K562 (cell line): Measurements from ENCODE around the gene SAPCD1. TPM values are rescaled to one million over a fixed set of nuclear protein-coding genes. Genes with fewer than 3 reads are reported as not detected.
A peak's percentile ranks its signal among the peaks of the same experiment; 100 is the strongest.

Source experiments
- FOXA3 ChIP-seq, 2 experiments: fragments of 450-650 bp in 1 of 2; sonication (generic) in 1 of 2; formaldehyde crosslinking; IDR thresholded peaks in 1 of 2; conservative IDR thresholded peaks in 1 of 2; 2 replicates each; pipeline versions ENCODE4 v1.4.0 to v1.8.0; 2020 to 2022; ENCODE audit warnings: mild to moderate bottlenecking in 2 of 2, missing genetic modification reagents in 1 of 2
- MYNN ChIP-seq, 2 experiments: sonication (generic); formaldehyde crosslinking in 1 of 2; IDR thresholded peaks; 2 replicates each; pipeline versions ENCODE4 v1.5.0 to v1.6.1; 2016 to 2020; ENCODE audit warnings: antibody characterized with exemption in 1 of 2, missing genetic modification reagents in 1 of 2
- SNRNP70 ChIP-seq: fragments of 200-400 bp; formaldehyde crosslinking; optimal IDR thresholded peaks from 2 replicates; pipeline ENCODE3; 2017; ENCODE audit warnings: low read depth, low read length
- TAF7 ChIP-seq: fragments of 450-650 bp; IDR thresholded peaks from 2 replicates; pipeline ENCODE4 v1.6.1; 2016; ENCODE audit warnings: missing genetic modification characterization, missing compliant biosample characterization
- ZNF3 ChIP-seq: fragments of 250-450 bp; sonication (Bioruptor Pico); IDR thresholded peaks from 2 replicates; pipeline ENCODE4 v1.5.0; 2021; ENCODE audit warnings: mild to moderate bottlenecking, moderate library complexity
- polyA plus RNA-seq, 8 experiments: library from polyadenylated mRNA; depleted of rRNA in 4 of 8; stranded (reverse) in 5 of 8; unstranded in 3 of 8; fragments of >200 nt; fragmentation: Nextera tagmentation in 2 of 8; fragmentation: Illumina TruSeq in 1 of 8; extraction: Ambion mirVana in 2 of 8; extraction: Trizol in 1 of 8; gene quantifications; 2 replicates each; pipeline versions ENCODE4 v1.2.1 to v1.2.3, GENCODE V29; 2011 to 2014; ENCODE audit warnings: inconsistent platforms in 1 of 8, missing spikeins in 1 of 8
- total RNA-seq, 7 experiments: library from RNA; depleted of rRNA in 6 of 7; stranded (reverse); fragments of >200 nt in 6 of 7; fragmentation: Illumina TruSeq in 2 of 7; extraction: Trizol in 2 of 7; gene quantifications; 2 replicates each; pipeline versions ENCODE4 v1.2.1 to v1.2.3, GENCODE V29; 2011 to 2021; ENCODE audit warnings: low replicate concordance in 1 of 7
- TF ChIP-seq, protein P1 (sequence below), 3 experiments: fragments of 200-800 bp in 1 of 3; fragments of 250-450 bp in 1 of 3; fragments of 450-650 bp in 1 of 3; sonication (Bioruptor Pico) in 1 of 3; sonication (Bioruptor generic) in 1 of 3; formaldehyde crosslinking in 1 of 3; IDR thresholded peaks; 2 replicates each; pipeline versions ENCODE4 v1.6.1 to v1.8.0; 2016 to 2022; ENCODE audit warnings: mild to moderate bottlenecking in 2 of 3, missing genetic modification characterization in 2 of 3, missing compliant biosample characterization in 1 of 3, moderate library complexity in 1 of 3
- TF ChIP-seq, protein P2 (sequence below): fragments of 250-450 bp; sonication (Bioruptor Pico); IDR thresholded peaks from 2 replicates; pipeline ENCODE4 v1.5.0; 2021; ENCODE audit warnings: mild to moderate bottlenecking, moderate library complexity
- TF ChIP-seq, protein P3 (sequence below), 3 experiments: fragments of 200-800 bp in 1 of 3; sonication (Bioruptor generic) in 1 of 3; sonication (generic) in 1 of 3; formaldehyde crosslinking in 1 of 3; IDR thresholded peaks; 2 replicates each; pipeline versions ENCODE4 v1.6.1 to v1.8.0; 2016 to 2022; ENCODE audit warnings: mild to moderate bottlenecking in 2 of 3, missing compliant biosample characterization in 2 of 3, missing genetic modification characterization in 2 of 3, missing genetic modification reagents in 1 of 3
- TF ChIP-seq, protein P4 (sequence below): fragments of 250-450 bp; sonication (Bioruptor Pico); IDR thresholded peaks from 2 replicates; pipeline ENCODE4 v1.5.0; 2021; ENCODE audit warnings: mild to moderate bottlenecking, borderline replicate concordance
- TF ChIP-seq, protein P5 (sequence below): fragments of 450-650 bp; formaldehyde crosslinking; IDR thresholded peaks from 2 replicates; pipeline ENCODE4 v1.4.0; 2022; ENCODE audit warnings: missing genetic modification characterization
- TF ChIP-seq, protein P6 (sequence below): fragments of 450-650 bp; IDR thresholded peaks from 2 replicates; pipeline ENCODE4 v1.7.0; 2016; ENCODE audit warnings: borderline replicate concordance

Gene SAPCD1
- total and polyA plus RNA-seq, 9 of the 15 experiments (the other 6 are each of a cell fraction or from before 2014, with no cell fraction given), result 2.6 to 30.2 (median 7.4) TPM

DNA sequence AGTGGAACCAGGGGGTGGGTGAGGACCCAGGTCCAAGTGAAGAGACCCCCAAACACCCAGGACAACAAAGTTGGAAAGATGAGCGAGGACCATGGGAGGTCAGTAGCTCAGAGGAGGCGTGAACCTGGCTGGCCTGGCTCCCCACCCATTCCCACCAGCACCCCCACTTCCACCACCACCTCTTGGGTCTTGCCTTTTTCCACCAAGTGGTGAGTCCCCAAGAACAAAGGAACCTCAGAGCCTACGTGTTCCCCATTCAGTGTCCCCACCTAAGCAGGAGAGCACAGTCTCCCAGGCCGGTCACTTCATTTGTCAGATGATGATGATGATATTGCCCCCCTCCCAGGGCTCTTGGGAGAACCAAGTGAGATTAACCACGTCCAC lies 15.2 kb downstream of the SAPCD1 start (continued):
- TF ChIP-seq, protein P1, sequence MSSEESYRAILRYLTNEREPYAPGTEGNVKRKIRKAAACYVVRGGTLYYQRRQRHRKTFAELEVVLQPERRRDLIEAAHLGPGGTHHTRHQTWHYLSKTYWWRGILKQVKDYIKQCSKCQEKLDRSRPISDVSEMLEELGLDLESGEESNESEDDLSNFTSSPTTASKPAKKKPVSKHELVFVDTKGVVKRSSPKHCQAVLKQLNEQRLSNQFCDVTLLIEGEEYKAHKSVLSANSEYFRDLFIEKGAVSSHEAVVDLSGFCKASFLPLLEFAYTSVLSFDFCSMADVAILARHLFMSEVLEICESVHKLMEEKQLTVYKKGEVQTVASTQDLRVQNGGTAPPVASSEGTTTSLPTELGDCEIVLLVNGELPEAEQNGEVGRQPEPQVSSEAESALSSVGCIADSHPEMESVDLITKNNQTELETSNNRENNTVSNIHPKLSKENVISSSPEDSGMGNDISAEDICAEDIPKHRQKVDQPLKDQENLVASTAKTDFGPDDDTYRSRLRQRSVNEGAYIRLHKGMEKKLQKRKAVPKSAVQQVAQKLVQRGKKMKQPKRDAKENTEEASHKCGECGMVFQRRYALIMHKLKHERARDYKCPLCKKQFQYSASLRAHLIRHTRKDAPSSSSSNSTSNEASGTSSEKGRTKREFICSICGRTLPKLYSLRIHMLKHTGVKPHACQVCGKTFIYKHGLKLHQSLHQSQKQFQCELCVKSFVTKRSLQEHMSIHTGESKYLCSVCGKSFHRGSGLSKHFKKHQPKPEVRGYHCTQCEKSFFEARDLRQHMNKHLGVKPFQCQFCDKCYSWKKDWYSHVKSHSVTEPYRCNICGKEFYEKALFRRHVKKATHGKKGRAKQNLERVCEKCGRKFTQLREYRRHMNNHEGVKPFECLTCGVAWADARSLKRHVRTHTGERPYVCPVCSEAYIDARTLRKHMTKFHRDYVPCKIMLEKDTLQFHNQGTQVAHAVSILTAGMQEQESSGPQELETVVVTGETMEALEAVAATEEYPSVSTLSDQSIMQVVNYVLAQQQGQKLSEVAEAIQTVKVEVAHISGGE (CRISPR knock-in tag; IDR thresholded peaks at IDR 0.05), result 0 out of 6 replicates have a peak, but pooled peaks of 1 of the 3 experiments have one; percentile 5
- 0 out of 2 replicates have a peak, but pooled peaks have one; percentile 4 for TF ChIP-seq TAF7
- TF ChIP-seq, protein P2, sequence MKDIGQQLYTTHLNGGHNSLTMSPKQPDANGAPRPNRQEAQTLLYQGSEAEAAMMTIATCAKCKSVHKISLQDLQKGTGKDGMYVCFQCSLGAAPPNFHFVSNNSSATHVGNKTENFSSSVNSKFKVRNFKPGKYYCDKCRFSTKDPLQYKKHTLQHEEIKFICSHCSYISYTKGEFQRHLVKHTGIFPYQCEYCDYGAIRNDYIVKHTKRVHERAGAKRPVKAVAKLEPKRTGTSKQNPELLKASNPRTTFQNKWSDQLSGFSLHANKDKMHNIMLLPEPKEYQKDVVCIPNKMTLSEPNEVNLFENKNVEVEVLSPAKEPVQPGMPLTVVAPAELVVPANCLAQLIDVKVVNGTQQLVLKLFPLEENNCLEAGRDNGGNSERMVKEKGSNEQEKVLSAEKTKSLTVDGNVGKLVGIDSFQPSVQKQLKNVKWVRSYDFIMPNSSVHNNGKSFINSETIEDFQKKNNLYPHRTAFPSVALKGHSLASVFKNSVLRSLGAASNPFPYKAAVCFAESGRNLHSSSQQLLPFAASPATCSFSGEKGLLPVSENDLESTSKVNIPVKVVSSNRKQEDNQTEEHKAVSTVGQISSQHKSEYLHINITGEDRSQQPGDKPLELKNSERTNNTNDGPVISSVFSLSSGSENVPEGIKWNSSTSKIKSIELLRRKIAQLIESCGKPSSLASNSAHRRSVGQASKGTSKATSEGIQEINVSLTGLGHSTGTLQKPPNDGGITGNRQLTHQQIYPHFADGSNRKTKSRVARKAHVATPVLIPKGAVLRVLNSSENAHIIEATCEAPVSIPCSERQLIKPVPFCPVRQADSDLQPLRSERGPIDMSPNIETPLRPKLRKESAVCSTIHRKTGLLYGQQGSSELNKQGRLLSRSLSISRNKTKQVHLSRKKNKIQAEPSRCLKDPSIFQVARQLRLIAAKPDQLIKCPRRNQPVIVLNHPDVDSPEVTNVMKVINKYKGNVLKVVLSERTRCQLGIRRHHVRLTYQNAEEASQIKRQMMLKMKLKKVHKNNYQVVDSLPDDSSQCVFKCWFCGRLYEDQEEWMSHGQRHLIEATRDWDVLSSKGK (CRISPR knock-in tag), result no peak
- TF ChIP-seq, protein P3, sequence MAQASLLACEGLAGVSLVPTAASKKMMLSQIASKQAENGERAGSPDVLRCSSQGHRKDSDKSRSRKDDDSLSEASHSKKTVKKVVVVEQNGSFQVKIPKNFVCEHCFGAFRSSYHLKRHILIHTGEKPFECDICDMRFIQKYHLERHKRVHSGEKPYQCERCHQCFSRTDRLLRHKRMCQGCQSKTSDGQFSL (CRISPR knock-in tag; IDR thresholded peaks at IDR 0.05), result peak; percentile 94
- TF ChIP-seq, protein P3 (tag; IDR thresholded peaks at IDR 0.05), result no peak; a peak in 1 of 4 replicates
- TF ChIP-seq, protein P4, sequence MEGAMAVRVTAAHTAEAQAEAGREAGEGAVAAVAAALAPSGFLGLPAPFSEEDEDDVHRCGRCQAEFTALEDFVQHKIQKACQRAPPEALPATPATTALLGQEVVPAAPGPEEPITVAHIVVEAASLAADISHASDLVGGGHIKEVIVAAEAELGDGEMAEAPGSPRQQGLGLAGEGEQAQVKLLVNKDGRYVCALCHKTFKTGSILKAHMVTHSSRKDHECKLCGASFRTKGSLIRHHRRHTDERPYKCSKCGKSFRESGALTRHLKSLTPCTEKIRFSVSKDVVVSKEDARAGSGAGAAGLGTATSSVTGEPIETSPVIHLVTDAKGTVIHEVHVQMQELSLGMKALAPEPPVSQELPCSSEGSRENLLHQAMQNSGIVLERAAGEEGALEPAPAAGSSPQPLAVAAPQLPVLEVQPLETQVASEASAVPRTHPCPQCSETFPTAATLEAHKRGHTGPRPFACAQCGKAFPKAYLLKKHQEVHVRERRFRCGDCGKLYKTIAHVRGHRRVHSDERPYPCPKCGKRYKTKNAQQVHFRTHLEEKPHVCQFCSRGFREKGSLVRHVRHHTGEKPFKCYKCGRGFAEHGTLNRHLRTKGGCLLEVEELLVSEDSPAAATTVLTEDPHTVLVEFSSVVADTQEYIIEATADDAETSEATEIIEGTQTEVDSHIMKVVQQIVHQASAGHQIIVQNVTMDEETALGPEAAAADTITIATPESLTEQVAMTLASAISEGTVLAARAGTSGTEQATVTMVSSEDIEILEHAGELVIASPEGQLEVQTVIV (CRISPR knock-in tag), result 0 out of 2 replicates have a peak, but pooled peaks have one; percentile 56
- TF ChIP-seq, protein P5, sequence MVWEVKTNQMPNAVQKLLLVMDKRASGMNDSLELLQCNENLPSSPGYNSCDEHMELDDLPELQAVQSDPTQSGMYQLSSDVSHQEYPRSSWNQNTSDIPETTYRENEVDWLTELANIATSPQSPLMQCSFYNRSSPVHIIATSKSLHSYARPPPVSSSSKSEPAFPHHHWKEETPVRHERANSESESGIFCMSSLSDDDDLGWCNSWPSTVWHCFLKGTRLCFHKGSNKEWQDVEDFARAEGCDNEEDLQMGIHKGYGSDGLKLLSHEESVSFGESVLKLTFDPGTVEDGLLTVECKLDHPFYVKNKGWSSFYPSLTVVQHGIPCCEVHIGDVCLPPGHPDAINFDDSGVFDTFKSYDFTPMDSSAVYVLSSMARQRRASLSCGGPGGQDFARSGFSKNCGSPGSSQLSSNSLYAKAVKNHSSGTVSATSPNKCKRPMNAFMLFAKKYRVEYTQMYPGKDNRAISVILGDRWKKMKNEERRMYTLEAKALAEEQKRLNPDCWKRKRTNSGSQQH (CRISPR knock-in tag), result no peak
- TF ChIP-seq MYNN (IDR thresholded peaks at IDR 0.05), result no peak
- no peak for TF ChIP-seq MYNN (CRISPR knock-in tag; IDR thresholded peaks at IDR 0.05)
- TF ChIP-seq, protein P6, sequence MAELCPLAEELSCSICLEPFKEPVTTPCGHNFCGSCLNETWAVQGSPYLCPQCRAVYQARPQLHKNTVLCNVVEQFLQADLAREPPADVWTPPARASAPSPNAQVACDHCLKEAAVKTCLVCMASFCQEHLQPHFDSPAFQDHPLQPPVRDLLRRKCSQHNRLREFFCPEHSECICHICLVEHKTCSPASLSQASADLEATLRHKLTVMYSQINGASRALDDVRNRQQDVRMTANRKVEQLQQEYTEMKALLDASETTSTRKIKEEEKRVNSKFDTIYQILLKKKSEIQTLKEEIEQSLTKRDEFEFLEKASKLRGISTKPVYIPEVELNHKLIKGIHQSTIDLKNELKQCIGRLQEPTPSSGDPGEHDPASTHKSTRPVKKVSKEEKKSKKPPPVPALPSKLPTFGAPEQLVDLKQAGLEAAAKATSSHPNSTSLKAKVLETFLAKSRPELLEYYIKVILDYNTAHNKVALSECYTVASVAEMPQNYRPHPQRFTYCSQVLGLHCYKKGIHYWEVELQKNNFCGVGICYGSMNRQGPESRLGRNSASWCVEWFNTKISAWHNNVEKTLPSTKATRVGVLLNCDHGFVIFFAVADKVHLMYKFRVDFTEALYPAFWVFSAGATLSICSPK, result no peak
- 0 out of 4 replicates have a peak, but pooled peaks of 1 of the 2 experiments have one; percentile 58 for TF ChIP-seq FOXA3 (CRISPR knock-in tag; conservative IDR thresholded peaks at IDR 0.05 in 1 of 2, IDR thresholded peaks at IDR 0.05 in 1 of 2)
- TF ChIP-seq ZNF3, result no peak
- peak; percentile 2 for TF ChIP-seq SNRNP70
